ENCODE results near the gene LRRC4C.

Gene LRRC4C

GRCh38 chr11:40397141-40397540 lies 1062.3 kb downstream of the LRRC4C start:
- no peak overlapping the region for H4K8ac ChIP-seq (ENCODE audit: low read length)
- H3K4me2 ChIP-seq (ENCODE audit: low read length, poor library complexity, severe bottlenecking) = no peak overlapping the region
- no peak for DNase-seq
- H3K36me3 ChIP-seq (ENCODE audit: control insufficient read depth in 1 of 2, insufficient read depth in 2 of 2, low read depth in 1 of 2, low read length in 2 of 2) = no peaks in the 10 kb centered on the region
- no peak overlapping the region for H2BK15ac ChIP-seq (ENCODE audit: low read depth, poor library complexity, severe bottlenecking)
- 100% methylated on average over 1 of the region's 3 CpGs for WGBS
- no peak overlapping the region for H2BK12ac ChIP-seq (ENCODE audit: low read length in 2 of 2)
- H3K4me1 ChIP-seq (ENCODE audit: control insufficient read depth, insufficient read depth, low read depth, low read length) = no peaks in the 10 kb centered on the region
- no peaks in the 10 kb centered on the region for H3K27me3 ChIP-seq (ENCODE audit: control insufficient read depth in 1 of 2, insufficient read depth in 1 of 2, low read length in 2 of 2)
- no peak overlapping the region for H2AK5ac ChIP-seq (ENCODE audit: low read length, severe bottlenecking)
- no peak overlapping the region for H3K9ac ChIP-seq (ENCODE audit: low read length)
- no peak overlapping the region for H4K91ac ChIP-seq (ENCODE audit: low read length)
- H2BK120ac ChIP-seq (ENCODE audit: low read depth, low read length) = no peak overlapping the region
- H3K79me1 ChIP-seq (replicated peaks; ENCODE audit: low read length, poor library complexity, severe bottlenecking) = no peaks in the 10 kb centered on the region
- no peak overlapping the region for H3K23ac ChIP-seq (ENCODE audit: low read length in 2 of 2)
- H2BK5ac ChIP-seq (ENCODE audit: low read depth, low read length, poor library complexity, severe bottlenecking) = no peak overlapping the region
- no peak overlapping the region for H3K14ac ChIP-seq (ENCODE audit: low read length in 2 of 2)
- no peak overlapping the region for H2AFZ ChIP-seq (ENCODE audit: low read depth, low read length)
- no peak overlapping the region for H3K18ac ChIP-seq (ENCODE audit: low read depth in 1 of 2, low read length in 2 of 2)
- no peak overlapping the region for H3K4me3 ChIP-seq (ENCODE audit: insufficient read depth in 1 of 2, low read depth in 1 of 2, low read length in 2 of 2)
- no peak overlapping the region for H3K4ac ChIP-seq (ENCODE audit: low read depth in 1 of 2, low read length in 2 of 2)
- no peaks in the 10 kb centered on the region for H3K9me3 ChIP-seq (ENCODE audit: control insufficient read depth, low read length)
- no peak overlapping the region for H3K27ac ChIP-seq (ENCODE audit: low read length, poor library complexity, severe bottlenecking)

GRCh38 chr11:40393511-40393910 lies 1065.9 kb downstream of the LRRC4C start:
- H3K23ac ChIP-seq (ENCODE audit: low read length in 2 of 2) = no peak overlapping the region
- no peak overlapping the region for H3K9ac ChIP-seq (ENCODE audit: low read length)
- H3K79me1 ChIP-seq (replicated peaks; ENCODE audit: low read length, poor library complexity, severe bottlenecking) = no peaks in the 10 kb centered on the region
- no peak overlapping the region for H3K14ac ChIP-seq (ENCODE audit: low read length in 2 of 2)
- H2BK5ac ChIP-seq (ENCODE audit: low read depth, low read length, poor library complexity, severe bottlenecking) = no peak overlapping the region
- H4K91ac ChIP-seq (ENCODE audit: low read length) = no peak overlapping the region
- H3K9me3 ChIP-seq (ENCODE audit: control insufficient read depth, low read length) = no peaks in the 10 kb centered on the region
- no peaks in the 10 kb centered on the region for H3K27me3 ChIP-seq (ENCODE audit: control insufficient read depth in 1 of 2, insufficient read depth in 1 of 2, low read length in 2 of 2)
- H3K18ac ChIP-seq (ENCODE audit: low read depth in 1 of 2, low read length in 2 of 2) = no peak overlapping the region
- H3K4me1 ChIP-seq (ENCODE audit: control insufficient read depth, insufficient read depth, low read depth, low read length) = no peaks in the 10 kb centered on the region
- no peaks in the 10 kb centered on the region for H3K36me3 ChIP-seq (ENCODE audit: control insufficient read depth in 1 of 2, insufficient read depth in 2 of 2, low read depth in 1 of 2, low read length in 2 of 2)
- no peak overlapping the region for H3K4ac ChIP-seq (ENCODE audit: low read depth in 1 of 2, low read length in 2 of 2)
- no peak overlapping the region for H4K8ac ChIP-seq (ENCODE audit: low read length)
- no peak overlapping the region for H2AFZ ChIP-seq (ENCODE audit: low read depth, low read length)
- 98% methylated on average over 3 of the region's 3 CpGs for WGBS
- H2AK5ac ChIP-seq (ENCODE audit: low read length, severe bottlenecking) = no peak overlapping the region
- H3K4me3 ChIP-seq (ENCODE audit: insufficient read depth in 1 of 2, low read depth in 1 of 2, low read length in 2 of 2) = no peak overlapping the region
- H2BK120ac ChIP-seq (ENCODE audit: low read depth, low read length) = no peak overlapping the region
- H2BK12ac ChIP-seq (ENCODE audit: low read length in 2 of 2) = no peak overlapping the region
- no peak overlapping the region for H2BK15ac ChIP-seq (ENCODE audit: low read depth, poor library complexity, severe bottlenecking)
- H3K4me2 ChIP-seq (ENCODE audit: low read length, poor library complexity, severe bottlenecking) = no peak overlapping the region
- no peak overlapping the region for H3K27ac ChIP-seq (ENCODE audit: low read length, poor library complexity, severe bottlenecking)
- no peak for DNase-seq

- H3K4ac ChIP-seq (ENCODE audit: low read depth in 1 of 2, low read length in 2 of 2) = no peak overlapping the region
- H2BK15ac ChIP-seq (ENCODE audit: low read depth, poor library complexity, severe bottlenecking) = no peak overlapping the region
- no peak overlapping the region for H3K9ac ChIP-seq (ENCODE audit: low read length)
- no peak overlapping the region for H2BK12ac ChIP-seq (ENCODE audit: low read length in 2 of 2)
- no peak overlapping the region for H4K91ac ChIP-seq (ENCODE audit: low read length)
- WGBS = no CpG with 5 or more reads among the region's 3 CpGs
- no peak overlapping the region for H3K23ac ChIP-seq (ENCODE audit: low read length in 2 of 2)
- no peak overlapping the region for H2AFZ ChIP-seq (ENCODE audit: low read depth, low read length)
- H3K79me1 ChIP-seq (replicated peaks; ENCODE audit: low read length, poor library complexity, severe bottlenecking) = no peaks in the 10 kb centered on the region
- no peak overlapping the region for H2AK5ac ChIP-seq (ENCODE audit: low read length, severe bottlenecking)
- no peak overlapping the region for H3K18ac ChIP-seq (ENCODE audit: low read depth in 1 of 2, low read length in 2 of 2)
- no peak overlapping the region for H4K8ac ChIP-seq (ENCODE audit: low read length)
- no peaks in the 10 kb centered on the region for H3K36me3 ChIP-seq (ENCODE audit: control insufficient read depth in 1 of 2, insufficient read depth in 2 of 2, low read depth in 1 of 2, low read length in 2 of 2)
- no peak overlapping the region for H3K4me3 ChIP-seq (ENCODE audit: insufficient read depth in 1 of 2, low read depth in 1 of 2, low read length in 2 of 2)
- no peak overlapping the region for H2BK5ac ChIP-seq (ENCODE audit: low read depth, low read length, poor library complexity, severe bottlenecking)
- H3K9me3 ChIP-seq (ENCODE audit: control insufficient read depth, low read length) = no peaks in the 10 kb centered on the region
- no peaks in the 10 kb centered on the region for H3K27me3 ChIP-seq (ENCODE audit: control insufficient read depth in 1 of 2, insufficient read depth in 1 of 2, low read length in 2 of 2)
- no peak overlapping the region for H3K14ac ChIP-seq (ENCODE audit: low read length in 2 of 2)
- H2BK120ac ChIP-seq (ENCODE audit: low read depth, low read length) = no peak overlapping the region
- DNase-seq = no peak
- H3K27ac ChIP-seq (ENCODE audit: low read length, poor library complexity, severe bottlenecking) = no peak overlapping the region
- H3K4me1 ChIP-seq (ENCODE audit: control insufficient read depth, insufficient read depth, low read depth, low read length) = no peaks in the 10 kb centered on the region
- no peak overlapping the region for H3K4me2 ChIP-seq (ENCODE audit: low read length, poor library complexity, severe bottlenecking)
Measured at GRCh38 chr11:40391679-40392078, 1067.8 kb downstream of the LRRC4C start.

- Histone ChIP-seq H3K23ac (ENCODE audit: low read length in 2 of 2) (no peak overlapping the region), H3K27ac (ENCODE audit: low read length, poor library complexity, severe bottlenecking) (peak overlapping the region; percentile 23), H3K27me3 (ENCODE audit: control insufficient read depth in 1 of 2, insufficient read depth in 1 of 2, low read length in 2 of 2) (no peaks in the 10 kb centered on the region), H3K18ac (ENCODE audit: low read depth in 1 of 2, low read length in 2 of 2) (no peak overlapping the region), H2BK12ac (ENCODE audit: low read length in 2 of 2) (no peak overlapping the region), H2BK120ac (ENCODE audit: low read depth, low read length) (no peak overlapping the region), H3K79me1 (replicated peaks; ENCODE audit: low read length, poor library complexity, severe bottlenecking) (no peaks in the 10 kb centered on the region), H2BK15ac (ENCODE audit: low read depth, poor library complexity, severe bottlenecking) (no peak overlapping the region), H3K9me3 (ENCODE audit: control insufficient read depth, low read length) (no peaks in the 10 kb centered on the region), H2AK5ac (ENCODE audit: low read length, severe bottlenecking) (no peak overlapping the region), H4K8ac (ENCODE audit: low read length) (no peak overlapping the region), H3K14ac (ENCODE audit: low read length in 2 of 2) (no peak overlapping the region), H2BK5ac (ENCODE audit: low read depth, low read length, poor library complexity, severe bottlenecking) (no peak overlapping the region), H4K91ac (ENCODE audit: low read length) (no peak overlapping the region), H3K4ac (ENCODE audit: low read depth in 1 of 2, low read length in 2 of 2) (no peak overlapping the region), H3K4me2 (ENCODE audit: low read length, poor library complexity, severe bottlenecking) (no peak overlapping the region), H3K36me3 (ENCODE audit: control insufficient read depth in 1 of 2, insufficient read depth in 2 of 2, low read depth in 1 of 2, low read length in 2 of 2) (no peaks in the 10 kb centered on the region), H2AFZ (ENCODE audit: low read depth, low read length) (no peak overlapping the region), H3K9ac (ENCODE audit: low read length) (no peak overlapping the region), H3K4me3 (ENCODE audit: insufficient read depth in 1 of 2, low read depth in 1 of 2, low read length in 2 of 2) (no peak overlapping the region), H3K4me1 (ENCODE audit: control insufficient read depth, insufficient read depth, low read depth, low read length) (no peaks in the 10 kb centered on the region)
- WGBS = 80% methylated on average over 1 of the region's 4 CpGs
- DNase-seq = peak; percentile 35
Measured at GRCh38 chr11:40388097-40388818, 1071.2 kb downstream of the LRRC4C start.

Data from mesenchymal stem cell (in vitro differentiated cells and primary cell).